Effector memory CD4-positive, alpha-beta T cell (primary cell): ENCODE measurements around the gene PDCD6IP.

ENCODE experiments used
- DNase-seq, 3 donors: peaks; one replicate each; pipeline ENCODE4 v3.0.0-alpha.2; 2020
- H3K27ac ChIP-seq: 2 replicates; pipeline ENCODE4 v1.7.0; 2013; ENCODE audit warnings: mild to moderate bottlenecking, low read length, moderate library complexity; ENCODE audit not compliant: insufficient read depth, poor library complexity, severe bottlenecking
- H3K27me3 ChIP-seq: replicated peaks from 2 replicates; pipeline ENCODE4 v1.7.0; 2013; ENCODE audit warnings: mild to moderate bottlenecking, low read length; ENCODE audit not compliant: insufficient read depth, control insufficient read depth, poor library complexity, severe bottlenecking
- H3K36me3 ChIP-seq: 2 replicates; pipeline ENCODE4 v1.7.0; 2013; ENCODE audit warnings: mild to moderate bottlenecking, low read length, moderate library complexity; ENCODE audit not compliant: control insufficient read depth, insufficient read depth
- H3K4me1 ChIP-seq: 2 replicates; pipeline ENCODE4 v1.7.0; 2013; ENCODE audit warnings: low read length, mild to moderate bottlenecking; ENCODE audit not compliant: control insufficient read depth, insufficient read depth, poor library complexity, severe bottlenecking
- H3K4me3 ChIP-seq: 2 replicates; pipeline ENCODE4 v1.7.0; 2013; ENCODE audit warnings: low read length, low read depth, mild to moderate bottlenecking; ENCODE audit not compliant: insufficient read depth, poor library complexity, severe bottlenecking
- H3K9me3 ChIP-seq: 2 replicates; pipeline ENCODE4 v1.7.0; 2013; ENCODE audit warnings: mild to moderate bottlenecking, low read length, moderate library complexity; ENCODE audit not compliant: control insufficient read depth

Gene PDCD6IP

DNA sequence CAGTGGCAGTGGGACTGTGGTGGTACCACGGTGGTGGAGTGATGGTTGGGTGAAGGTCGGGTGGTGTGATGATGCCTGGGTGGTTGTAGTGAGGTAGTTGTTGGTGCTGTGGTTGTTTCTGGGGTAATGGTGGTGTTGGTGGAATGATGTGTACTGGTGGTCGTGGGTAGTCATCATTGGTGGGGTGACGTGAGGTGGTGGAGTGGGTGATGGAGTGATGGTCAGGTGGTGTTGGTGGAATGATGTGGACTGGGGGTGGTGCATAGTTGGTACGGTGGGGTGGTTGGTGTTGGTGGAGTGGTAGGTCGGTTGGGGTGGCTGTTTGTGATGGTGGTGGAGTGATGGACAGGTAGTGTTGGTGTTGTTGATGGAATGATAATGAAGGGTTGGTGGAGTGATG, 87.1 kb downstream of the PDCD6IP start:
- no peaks in the 10 kb centered on the region for H3K4me1 ChIP-seq
- no peaks in the 10 kb centered on the region for H3K27me3 ChIP-seq
- no peak overlapping the region for H3K4me3 ChIP-seq
- no peaks in the 10 kb centered on the region for H3K36me3 ChIP-seq
- no peak for DNase-seq
- H3K27ac ChIP-seq: no peak overlapping the region
- H3K9me3 ChIP-seq: no peaks in the 10 kb centered on the region

DNA sequence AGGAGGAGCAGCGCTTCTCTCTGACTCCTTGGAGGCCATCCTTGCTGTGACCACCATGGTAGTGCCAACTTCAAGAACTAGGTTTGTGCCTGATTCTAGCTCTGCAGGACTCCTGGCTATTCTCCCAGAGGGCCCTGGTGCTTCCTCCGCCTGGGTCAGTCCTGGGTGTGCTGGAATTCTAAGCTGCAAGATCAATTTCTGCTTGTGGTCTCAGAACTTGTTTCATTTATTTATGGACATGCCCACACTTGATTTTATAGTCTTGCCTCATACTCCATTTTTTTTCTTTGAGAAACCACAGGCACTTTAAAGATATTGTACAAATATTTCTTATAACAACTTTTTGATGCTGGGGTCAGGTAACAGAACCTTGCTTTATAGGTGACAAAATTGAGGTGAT, 87.6 kb downstream of the PDCD6IP start:
- Histone ChIP-seq H3K4me3 (no peak overlapping the region), H3K4me1 (no peaks in the 10 kb centered on the region), H3K9me3 (no peaks in the 10 kb centered on the region), H3K27ac (no peak overlapping the region), H3K36me3 (no peaks in the 10 kb centered on the region), H3K27me3 (no peaks in the 10 kb centered on the region)
- DNase-seq: no peak

DNA sequence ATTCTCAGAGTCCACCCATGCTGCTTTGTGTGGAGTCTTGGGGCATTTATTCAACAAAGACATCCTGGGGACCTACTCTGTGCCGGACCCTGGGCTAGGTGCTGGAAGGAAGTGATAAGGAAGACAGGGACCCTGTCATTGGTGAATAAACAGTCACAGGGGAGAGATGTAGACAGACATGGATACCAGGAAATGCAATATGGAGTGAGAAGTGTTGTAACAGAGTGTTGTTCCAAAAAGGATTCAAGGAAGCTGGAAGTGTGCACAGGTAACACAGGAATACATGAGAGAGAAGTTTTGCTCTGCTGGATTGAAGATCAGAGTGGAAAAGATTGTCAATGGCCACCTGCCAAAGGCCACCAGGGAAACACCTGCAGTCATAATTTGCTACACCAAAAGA, 89.0 kb downstream of the PDCD6IP start:
- H3K27me3 ChIP-seq: no peaks in the 10 kb centered on the region
- no peak overlapping the region for H3K4me3 ChIP-seq
- H3K36me3 ChIP-seq: no peaks in the 10 kb centered on the region
- no peaks in the 10 kb centered on the region for H3K4me1 ChIP-seq
- DNase-seq: no peak
- H3K9me3 ChIP-seq: no peaks in the 10 kb centered on the region
- no peak overlapping the region for H3K27ac ChIP-seq

- H3K4me1 ChIP-seq: no peaks in the 10 kb centered on the region
- no peaks in the 10 kb centered on the region for H3K36me3 ChIP-seq
- no peak overlapping the region for H3K27ac ChIP-seq
- no peak overlapping the region for H3K4me3 ChIP-seq
- no peaks in the 10 kb centered on the region for H3K27me3 ChIP-seq
- DNase-seq: no peak
- H3K9me3 ChIP-seq: no peaks in the 10 kb centered on the region
Observed at GRCh38 chr3:33889394-33890039, 91.1 kb downstream of the PDCD6IP start.

- Histone ChIP-seq H3K4me3 (no peak overlapping the region), H3K9me3 (no peaks in the 10 kb centered on the region), H3K4me1 (no peaks in the 10 kb centered on the region), H3K27ac (no peak overlapping the region), H3K36me3 (no peaks in the 10 kb centered on the region), H3K27me3 (no peaks in the 10 kb centered on the region)
- DNase-seq: no peak
Observed at GRCh38 chr3:33892655-33893054, 94.2 kb downstream of the PDCD6IP start.

- H3K4me1 ChIP-seq: no peaks in the 10 kb centered on the region
Observed at GRCh38 chr3:33895658-33896057, 97.2 kb downstream of the PDCD6IP start.

GRCh38 chr3:33897306-33897705, 98.9 kb downstream of the PDCD6IP start:
- Histone ChIP-seq H3K4me3 (no peak overlapping the region), H3K9me3 (no peaks in the 10 kb centered on the region), H3K27ac (no peak overlapping the region), H3K27me3 (no peaks in the 10 kb centered on the region), H3K4me1 (no peaks in the 10 kb centered on the region), H3K36me3 (no peaks in the 10 kb centered on the region)
- no peak for DNase-seq

More at GRCh38 chr3:33895658-33896057, 97.2 kb downstream of the PDCD6IP start:
- H3K27ac ChIP-seq: no peak overlapping the region
- no peaks in the 10 kb centered on the region for H3K27me3 ChIP-seq
- no peak overlapping the region for H3K4me3 ChIP-seq
- no peaks in the 10 kb centered on the region for H3K36me3 ChIP-seq
- no peak for DNase-seq
- no peaks in the 10 kb centered on the region for H3K9me3 ChIP-seq

GRCh38 chr3:33898901-33899300, 100.5 kb downstream of the PDCD6IP start:
- H3K27ac ChIP-seq: no peak overlapping the region
- no peaks in the 10 kb centered on the region for H3K36me3 ChIP-seq
- H3K4me3 ChIP-seq: no peak overlapping the region
- no peaks in the 10 kb centered on the region for H3K9me3 ChIP-seq
- H3K4me1 ChIP-seq: no peaks in the 10 kb centered on the region
- DNase-seq: no peak
- H3K27me3 ChIP-seq: no peaks in the 10 kb centered on the region

- H3K9me3 ChIP-seq: no peaks in the 10 kb centered on the region
- no peak for DNase-seq
- H3K4me3 ChIP-seq: no peak overlapping the region
- H3K4me1 ChIP-seq: no peaks in the 10 kb centered on the region
- H3K27me3 ChIP-seq: no peaks in the 10 kb centered on the region
- H3K27ac ChIP-seq: no peak overlapping the region
- H3K36me3 ChIP-seq: no peaks in the 10 kb centered on the region
Observed at GRCh38 chr3:33900440-33900808, 102.0 kb downstream of the PDCD6IP start.

DNA sequence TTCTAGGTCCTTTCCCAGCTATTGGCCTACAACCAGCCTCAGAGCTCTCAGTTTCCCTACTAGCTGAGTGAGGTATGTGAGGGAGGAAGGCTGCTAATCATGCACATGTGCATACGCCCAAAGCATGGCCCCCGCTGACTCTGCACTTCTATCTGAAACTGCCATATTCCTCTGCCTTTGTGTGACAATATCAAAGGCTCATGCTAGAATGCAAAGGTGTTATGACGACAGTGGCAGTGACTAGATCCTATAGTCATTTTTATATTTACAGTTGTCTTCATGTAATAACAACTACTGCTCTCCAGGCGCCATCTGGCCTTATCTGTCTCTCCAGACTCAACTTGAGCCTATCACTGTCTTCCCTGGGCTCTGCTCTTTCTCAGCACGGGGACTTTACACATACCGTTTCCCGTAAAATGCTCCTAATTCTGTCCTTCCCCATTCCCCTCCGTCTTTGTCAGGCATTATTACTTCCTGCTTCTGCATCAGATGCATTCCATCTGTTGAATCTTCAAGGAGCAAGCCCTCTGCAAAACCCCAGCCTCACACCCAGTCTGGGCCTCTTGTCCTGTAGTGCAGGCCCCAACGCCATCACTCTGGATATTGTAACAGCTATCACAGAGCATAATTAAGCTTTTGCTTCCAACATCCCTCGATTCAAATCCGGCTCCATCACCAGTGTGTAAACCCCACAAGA, 102.5 kb downstream of the PDCD6IP start:
- Histone ChIP-seq H3K4me3 (no peak overlapping the region), H3K36me3 (no peaks in the 10 kb centered on the region), H3K4me1 (no peaks in the 10 kb centered on the region), H3K27ac (no peak overlapping the region), H3K9me3 (no peaks in the 10 kb centered on the region), H3K27me3 (no peaks in the 10 kb centered on the region)
- no peak for DNase-seq
